MM.1S (cell line): ENCODE measurements around the gene PHYH.

Experiments used
- EZH2 ChIP-seq: fragments of 300-600 bp; sonication (generic); optimal IDR thresholded peaks from 2 replicates; pipeline ENCODE3; 2017; ENCODE audit warnings: low read depth, mild to moderate bottlenecking, antibody characterized with exemption, low read length, mixed read lengths
- TF ChIP-seq, protein P1 (sequence below): fragments of 300-600 bp; sonication (generic); IDR thresholded peaks from 2 replicates; pipeline ENCODE4 v1.5.1; 2016; ENCODE audit warnings: antibody characterized with exemption, low read length, mixed read lengths

DNA sequence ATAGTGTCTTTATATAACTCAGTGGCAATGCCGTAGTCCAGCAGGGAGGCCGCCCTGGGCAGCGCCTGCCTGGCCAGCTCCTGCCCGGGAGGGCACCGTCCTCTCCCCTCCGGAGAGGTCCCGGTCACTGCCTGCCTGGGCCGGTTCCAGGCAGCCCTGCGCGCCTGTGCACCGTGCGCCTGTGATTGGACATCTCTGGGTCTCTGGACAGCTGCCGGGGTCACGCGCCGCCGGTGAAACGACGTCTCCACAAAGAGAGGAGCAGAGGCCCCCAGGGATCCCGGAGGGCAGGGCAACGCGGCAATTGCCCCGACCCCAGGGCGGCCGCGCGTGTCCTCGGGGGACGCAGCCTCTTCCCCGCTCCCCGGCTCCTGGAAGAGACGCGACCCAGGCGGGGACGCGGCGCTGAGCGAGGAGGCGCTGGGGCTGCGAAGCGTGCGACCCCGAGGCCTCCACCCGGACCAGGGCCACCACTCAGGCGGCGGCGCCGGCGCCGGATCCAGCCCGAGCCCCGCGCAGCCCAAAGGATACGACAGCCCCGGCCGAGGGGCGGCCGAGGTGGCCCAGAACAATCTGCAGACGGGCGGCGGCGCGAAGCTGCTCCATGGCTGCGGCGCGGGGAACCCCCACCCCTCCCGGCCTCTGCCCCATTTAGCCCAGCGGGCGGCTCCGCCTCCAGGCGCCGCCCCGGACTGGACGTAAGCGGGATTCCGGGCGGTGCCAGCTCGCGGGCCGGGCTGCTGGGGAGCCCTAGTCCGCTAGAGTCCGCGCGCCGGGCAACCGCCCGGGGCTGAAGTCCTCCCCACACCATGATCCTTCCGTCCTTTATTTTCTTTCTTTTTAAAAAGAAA is at the start of gene PHYH:
- TF ChIP-seq, protein P1, sequence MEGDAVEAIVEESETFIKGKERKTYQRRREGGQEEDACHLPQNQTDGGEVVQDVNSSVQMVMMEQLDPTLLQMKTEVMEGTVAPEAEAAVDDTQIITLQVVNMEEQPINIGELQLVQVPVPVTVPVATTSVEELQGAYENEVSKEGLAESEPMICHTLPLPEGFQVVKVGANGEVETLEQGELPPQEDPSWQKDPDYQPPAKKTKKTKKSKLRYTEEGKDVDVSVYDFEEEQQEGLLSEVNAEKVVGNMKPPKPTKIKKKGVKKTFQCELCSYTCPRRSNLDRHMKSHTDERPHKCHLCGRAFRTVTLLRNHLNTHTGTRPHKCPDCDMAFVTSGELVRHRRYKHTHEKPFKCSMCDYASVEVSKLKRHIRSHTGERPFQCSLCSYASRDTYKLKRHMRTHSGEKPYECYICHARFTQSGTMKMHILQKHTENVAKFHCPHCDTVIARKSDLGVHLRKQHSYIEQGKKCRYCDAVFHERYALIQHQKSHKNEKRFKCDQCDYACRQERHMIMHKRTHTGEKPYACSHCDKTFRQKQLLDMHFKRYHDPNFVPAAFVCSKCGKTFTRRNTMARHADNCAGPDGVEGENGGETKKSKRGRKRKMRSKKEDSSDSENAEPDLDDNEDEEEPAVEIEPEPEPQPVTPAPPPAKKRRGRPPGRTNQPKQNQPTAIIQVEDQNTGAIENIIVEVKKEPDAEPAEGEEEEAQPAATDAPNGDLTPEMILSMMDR: no peak
- no peak for TF ChIP-seq EZH2
